ENCODE measurements around the gene UGT1A1. TPM values are rescaled to one million over a fixed set of nuclear protein-coding genes. Genes with fewer than 3 reads are reported as not detected.

Gene UGT1A1
- total RNA-seq, 1 donor from 2014 or later: 0.98 TPM

DNA sequence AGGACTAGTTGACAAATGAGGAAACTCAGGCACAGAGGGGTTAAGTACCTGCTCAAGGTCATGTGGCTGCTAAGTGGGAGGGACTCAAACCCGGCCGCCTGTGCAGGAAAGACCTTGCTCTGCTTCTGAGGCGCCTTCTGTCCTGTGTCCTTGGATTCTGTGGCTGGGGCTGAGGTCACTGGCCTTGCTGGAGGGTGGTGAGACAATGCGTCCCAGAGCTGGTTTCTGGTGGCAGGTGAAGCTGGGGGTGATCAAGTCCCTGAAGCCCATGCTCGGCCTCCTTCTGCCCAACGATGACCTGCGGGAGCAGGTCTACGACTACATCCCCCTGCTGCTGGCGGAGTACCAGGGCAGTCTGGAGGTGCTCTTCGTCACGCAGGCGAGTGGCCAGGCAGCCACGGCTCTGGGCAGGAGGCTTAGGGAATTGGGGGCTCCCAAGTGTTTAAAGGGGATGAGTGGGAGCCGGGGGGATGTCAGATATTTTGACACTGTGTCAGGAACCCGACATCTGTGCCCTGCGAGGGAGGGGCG lies 34.1 kb downstream of the UGT1A1 start:
- Histone ChIP-seq H3K36me3 (no peaks in the 10 kb centered on the region), H3K27ac (no peak overlapping the region), H3K4me3 (no peak overlapping the region), H3K4me1 (no peaks in the 10 kb centered on the region), H3K27me3 (no peaks in the 10 kb centered on the region), H3K9me3 (no peaks in the 10 kb centered on the region)
- peak in 1 of 2 donors; percentile 84 for DNase-seq (ENCODE audit: extremely low spot score in 2 of 2)
- intact Hi-C loops (cut with DNase I): no loop called here
- TF ChIP-seq POLR2A (IDR thresholded peaks at IDR 0.05) (no peak), POLR2AphosphoS5 (IDR thresholded peaks at IDR 0.05; ENCODE audit: insufficient read depth in 1 of 2, low read depth in 1 of 2) (no peak)
- TF ChIP-seq, protein P1, sequence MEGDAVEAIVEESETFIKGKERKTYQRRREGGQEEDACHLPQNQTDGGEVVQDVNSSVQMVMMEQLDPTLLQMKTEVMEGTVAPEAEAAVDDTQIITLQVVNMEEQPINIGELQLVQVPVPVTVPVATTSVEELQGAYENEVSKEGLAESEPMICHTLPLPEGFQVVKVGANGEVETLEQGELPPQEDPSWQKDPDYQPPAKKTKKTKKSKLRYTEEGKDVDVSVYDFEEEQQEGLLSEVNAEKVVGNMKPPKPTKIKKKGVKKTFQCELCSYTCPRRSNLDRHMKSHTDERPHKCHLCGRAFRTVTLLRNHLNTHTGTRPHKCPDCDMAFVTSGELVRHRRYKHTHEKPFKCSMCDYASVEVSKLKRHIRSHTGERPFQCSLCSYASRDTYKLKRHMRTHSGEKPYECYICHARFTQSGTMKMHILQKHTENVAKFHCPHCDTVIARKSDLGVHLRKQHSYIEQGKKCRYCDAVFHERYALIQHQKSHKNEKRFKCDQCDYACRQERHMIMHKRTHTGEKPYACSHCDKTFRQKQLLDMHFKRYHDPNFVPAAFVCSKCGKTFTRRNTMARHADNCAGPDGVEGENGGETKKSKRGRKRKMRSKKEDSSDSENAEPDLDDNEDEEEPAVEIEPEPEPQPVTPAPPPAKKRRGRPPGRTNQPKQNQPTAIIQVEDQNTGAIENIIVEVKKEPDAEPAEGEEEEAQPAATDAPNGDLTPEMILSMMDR (IDR thresholded peaks at IDR 0.05): no peak

DNA sequence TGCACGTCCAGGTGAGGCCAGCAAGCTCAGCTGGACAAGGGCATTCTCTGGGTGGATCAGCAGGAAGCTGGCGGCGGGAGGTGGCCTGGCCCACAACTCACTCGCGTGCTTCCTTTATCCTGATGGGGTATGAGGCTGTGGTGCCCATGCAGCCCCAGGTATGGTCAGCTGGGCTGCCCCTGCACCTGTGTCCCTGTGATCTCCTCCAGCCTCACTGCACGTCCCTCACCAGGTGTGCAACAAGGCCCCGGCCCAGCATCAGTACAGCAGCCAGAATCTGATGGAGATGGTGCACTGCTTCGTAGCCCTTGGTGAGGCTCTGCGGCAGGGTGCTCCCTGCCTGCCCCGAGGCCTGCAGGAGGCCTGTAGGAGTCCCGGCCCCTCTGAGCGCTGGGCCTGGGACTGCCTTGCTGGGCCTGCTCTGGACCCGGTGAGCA lies 35.7 kb downstream of the UGT1A1 start:
- Histone ChIP-seq H3K27me3 (no peaks in the 10 kb centered on the region), H3K27ac (no peak overlapping the region), H3K36me3 (no peaks in the 10 kb centered on the region), H3K4me3 (no peak overlapping the region), H3K4me1 (no peaks in the 10 kb centered on the region), H3K9me3 (no peaks in the 10 kb centered on the region)
- TF ChIP-seq POLR2AphosphoS5 (IDR thresholded peaks at IDR 0.05; ENCODE audit: insufficient read depth in 1 of 2, low read depth in 1 of 2) (no peak), POLR2A (IDR thresholded peaks at IDR 0.05) (no peak)
- TF ChIP-seq, protein P1 (IDR thresholded peaks at IDR 0.05): no peak
- intact Hi-C loops (cut with DNase I): no loop called here
- DNase-seq (ENCODE audit: extremely low spot score in 2 of 2): peak in 1 of 2 donors; percentile 91

DNA sequence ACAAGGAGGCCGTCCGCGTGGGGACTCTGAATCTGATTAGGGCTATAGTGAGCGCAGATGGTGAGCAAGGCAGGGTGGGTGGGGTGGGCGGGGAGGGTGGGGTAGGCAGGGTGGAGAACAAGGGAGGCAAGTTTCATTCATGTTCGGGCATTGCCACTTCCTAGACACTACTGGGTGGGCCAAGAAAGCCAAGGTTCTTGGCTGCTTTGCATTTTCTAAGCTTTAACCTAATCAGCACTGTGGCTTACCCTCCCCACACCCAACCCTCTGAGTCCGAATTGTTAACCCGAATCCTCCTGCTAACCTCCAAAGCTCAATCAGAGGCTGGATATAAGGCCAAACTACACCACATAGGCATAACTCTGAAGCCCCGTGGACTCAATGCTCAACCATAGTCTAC lies 36.2 kb downstream of the UGT1A1 start:
- Histone ChIP-seq H3K9me3 (no peaks in the 10 kb centered on the region), H3K27ac (no peak overlapping the region), H3K27me3 (no peaks in the 10 kb centered on the region), H3K36me3 (no peaks in the 10 kb centered on the region), H3K4me3 (no peak overlapping the region), H3K4me1 (no peaks in the 10 kb centered on the region)
- intact Hi-C loops (cut with DNase I): no loop called here
- no peak for DNase-seq (ENCODE audit: extremely low spot score in 2 of 2)
- TF ChIP-seq, protein P1 (IDR thresholded peaks at IDR 0.05): no peak

DNA sequence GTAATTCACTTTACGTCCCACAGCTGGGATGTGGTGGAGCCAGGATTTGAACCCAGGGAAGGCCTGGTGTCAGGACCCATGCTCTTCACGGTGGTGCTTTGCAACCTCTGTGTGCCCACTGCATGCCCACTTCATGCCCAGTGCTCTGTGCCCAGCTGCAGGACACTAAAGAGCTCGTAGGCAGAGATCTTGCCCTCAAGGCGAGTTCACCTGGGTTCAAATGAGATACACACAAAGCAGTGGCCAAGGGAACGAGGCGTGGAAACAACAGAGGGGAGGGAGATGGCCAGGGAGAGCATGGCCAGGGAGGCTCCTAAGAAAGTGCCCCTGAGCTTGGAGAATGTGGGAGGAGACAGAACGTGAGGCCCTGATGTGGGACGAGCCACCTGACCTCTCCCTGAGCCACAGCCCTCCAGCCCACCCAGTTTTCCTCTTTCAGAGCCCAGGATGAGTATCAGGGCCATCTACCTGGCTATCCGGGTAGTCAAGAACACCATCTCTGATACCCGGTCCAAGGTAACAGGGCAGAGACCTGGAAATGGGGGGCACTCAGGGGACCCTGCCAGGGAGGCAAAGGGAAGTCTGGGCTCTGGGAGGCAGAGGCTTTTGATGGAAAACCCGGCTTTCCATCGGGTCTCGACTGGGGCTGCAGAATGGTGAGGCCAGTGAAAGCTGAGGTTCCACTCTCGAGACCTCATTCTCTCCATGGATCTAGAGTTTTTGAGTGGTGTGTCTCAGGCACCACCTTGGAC lies 38.4 kb downstream of the UGT1A1 start:
- TF ChIP-seq, protein P1 (IDR thresholded peaks at IDR 0.05): no peak
- TF ChIP-seq POLR2AphosphoS5 (IDR thresholded peaks at IDR 0.05; ENCODE audit: insufficient read depth in 1 of 2, low read depth in 1 of 2) (no peak), POLR2A (IDR thresholded peaks at IDR 0.05) (no peak)
- Histone ChIP-seq H3K36me3 (no peaks in the 10 kb centered on the region), H3K4me1 (no peaks in the 10 kb centered on the region), H3K9me3 (no peaks in the 10 kb centered on the region), H3K27ac (no peak overlapping the region), H3K4me3 (no peak overlapping the region), H3K27me3 (no peaks in the 10 kb centered on the region)
- peak in 1 of 2 donors; percentile 89 for DNase-seq (ENCODE audit: extremely low spot score in 2 of 2)
- intact Hi-C loops (cut with DNase I): no loop called here

DNA sequence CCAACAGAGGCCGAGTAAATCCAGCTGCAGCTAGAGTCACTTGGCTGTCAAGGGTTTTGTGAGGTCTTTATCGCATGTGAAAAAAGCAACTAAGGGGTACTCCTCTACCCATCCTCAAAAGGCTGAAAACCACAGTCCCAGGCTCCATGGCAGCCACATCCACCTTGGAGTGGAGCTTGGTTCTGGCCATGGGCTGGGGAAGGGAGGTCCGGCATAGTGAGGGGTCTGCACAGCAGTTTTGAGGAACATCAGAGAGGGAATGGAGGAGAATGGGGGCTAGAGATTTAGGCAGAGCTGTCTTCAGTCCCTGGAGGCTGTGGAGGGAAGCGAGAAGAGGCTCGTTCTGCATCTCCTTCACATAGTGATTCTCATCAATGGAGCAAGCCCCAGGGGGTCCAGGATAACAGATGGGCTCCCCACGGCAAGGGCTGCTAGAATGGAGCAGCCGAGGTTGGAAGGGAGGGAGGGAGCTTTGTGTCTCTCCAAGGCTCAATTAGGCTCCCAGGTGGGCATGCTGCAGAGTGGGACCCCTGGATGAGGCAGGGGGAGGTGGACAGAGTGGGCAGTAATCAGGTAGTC lies 39.1 kb downstream of the UGT1A1 start:
- no peak for DNase-seq (ENCODE audit: extremely low spot score in 2 of 2)
- Histone ChIP-seq H3K4me3 (no peak overlapping the region), H3K9me3 (no peaks in the 10 kb centered on the region), H3K27ac (no peak overlapping the region), H3K4me1 (no peaks in the 10 kb centered on the region), H3K36me3 (no peaks in the 10 kb centered on the region), H3K27me3 (no peaks in the 10 kb centered on the region)
- intact Hi-C loops (cut with DNase I): no loop called here
- no peak for TF ChIP-seq POLR2AphosphoS5 (IDR thresholded peaks at IDR 0.05; ENCODE audit: insufficient read depth in 1 of 2, low read depth in 1 of 2)
- TF ChIP-seq, protein P1 (IDR thresholded peaks at IDR 0.05): no peak
- no peak for TF ChIP-seq POLR2A (IDR thresholded peaks at IDR 0.05)

All from vagina (tissue), 2 donors.